Bronchial epithelial cell (primary cell): Measurements from ENCODE around the gene MUC20. TPM values are rescaled to one million over a fixed set of nuclear protein-coding genes. Genes with fewer than 3 reads are reported as not detected.

Source experiments
- DNase-seq: peaks from one replicate; pipeline ENCODE4 v3.0.0-alpha.2; 2010; ENCODE audit warnings: low read depth
- FAIRE-seq: peaks from 2 replicates; lab custom pipeline; 2011; peaks lifted over from hg19 to GRCh38; lab: Jason Lieb, UNC
- H3K27me3 ChIP-seq: 2 replicates; pipeline ENCODE4 v1.5.1; 2011; ENCODE audit warnings: low read length; ENCODE audit not compliant: control insufficient read depth, insufficient read depth
- H3K36me3 ChIP-seq: 2 replicates; pipeline ENCODE4 v1.5.1; 2011; ENCODE audit warnings: low read length; ENCODE audit not compliant: control insufficient read depth, insufficient read depth
- H3K4me3 ChIP-seq: 2 replicates; pipeline ENCODE4 v1.5.1; 2011; ENCODE audit warnings: mild to moderate bottlenecking, low read depth, low read length, control low read depth
- total RNA-seq: library from RNA; depleted of rRNA; stranded (reverse); fragments of >200 nt; gene quantifications from 2 replicates; pipeline ENCODE4 v1.2.1, GENCODE V29; 2014
- TF ChIP-seq, protein P1 (sequence below): IDR thresholded peaks from 2 replicates; pipeline ENCODE4 v1.5.1; 2011; ENCODE audit warnings: mild to moderate bottlenecking, moderate library complexity, low read length, control low read depth, inconsistent platforms; ENCODE audit not compliant: insufficient read depth, severe bottlenecking

The MUC20 gene
- total RNA-seq, 1 donor from 2014 or later = 1.6 TPM

DNA sequence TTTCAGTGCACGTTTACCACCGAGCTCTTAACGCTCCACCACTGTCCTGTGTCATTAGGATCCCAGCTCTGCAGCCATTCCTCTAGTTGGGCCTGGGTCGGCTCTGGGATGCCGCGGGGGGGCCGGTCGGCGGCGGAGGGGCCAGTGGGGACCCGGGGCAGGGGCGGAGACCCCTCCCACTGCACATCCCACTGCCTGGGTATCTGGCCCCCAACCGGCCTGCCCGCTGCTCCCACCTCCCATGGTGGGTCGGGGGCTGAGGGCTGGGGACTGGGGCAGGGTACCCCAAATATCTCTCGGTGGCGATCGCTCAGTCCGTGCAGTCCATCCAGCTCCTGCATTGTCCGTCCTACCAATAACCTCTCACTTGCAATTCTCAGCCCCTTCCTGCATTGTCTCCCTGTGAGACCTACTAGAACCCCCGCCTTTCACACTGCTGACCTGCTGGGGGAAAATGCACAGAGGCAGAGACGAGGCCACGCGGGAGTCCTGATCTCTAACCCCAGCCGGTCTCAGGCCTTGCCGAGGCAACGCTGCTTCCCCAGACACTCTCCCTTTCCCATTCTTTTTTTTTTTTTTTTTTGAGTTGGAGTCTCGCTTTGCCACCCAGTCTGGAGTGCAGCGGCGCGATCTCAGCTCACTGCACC lies 24.0 kb upstream of the MUC20 start:
- TF ChIP-seq, protein P1, sequence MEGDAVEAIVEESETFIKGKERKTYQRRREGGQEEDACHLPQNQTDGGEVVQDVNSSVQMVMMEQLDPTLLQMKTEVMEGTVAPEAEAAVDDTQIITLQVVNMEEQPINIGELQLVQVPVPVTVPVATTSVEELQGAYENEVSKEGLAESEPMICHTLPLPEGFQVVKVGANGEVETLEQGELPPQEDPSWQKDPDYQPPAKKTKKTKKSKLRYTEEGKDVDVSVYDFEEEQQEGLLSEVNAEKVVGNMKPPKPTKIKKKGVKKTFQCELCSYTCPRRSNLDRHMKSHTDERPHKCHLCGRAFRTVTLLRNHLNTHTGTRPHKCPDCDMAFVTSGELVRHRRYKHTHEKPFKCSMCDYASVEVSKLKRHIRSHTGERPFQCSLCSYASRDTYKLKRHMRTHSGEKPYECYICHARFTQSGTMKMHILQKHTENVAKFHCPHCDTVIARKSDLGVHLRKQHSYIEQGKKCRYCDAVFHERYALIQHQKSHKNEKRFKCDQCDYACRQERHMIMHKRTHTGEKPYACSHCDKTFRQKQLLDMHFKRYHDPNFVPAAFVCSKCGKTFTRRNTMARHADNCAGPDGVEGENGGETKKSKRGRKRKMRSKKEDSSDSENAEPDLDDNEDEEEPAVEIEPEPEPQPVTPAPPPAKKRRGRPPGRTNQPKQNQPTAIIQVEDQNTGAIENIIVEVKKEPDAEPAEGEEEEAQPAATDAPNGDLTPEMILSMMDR = no peak
- FAIRE-seq (no peak), DNase-seq (no peak)
- H3K36me3 ChIP-seq = peaks cover 3% of the 10 kb centered on the region
- H3K27me3 ChIP-seq = no peaks in the 10 kb centered on the region
- no peak overlapping the region for H3K4me3 ChIP-seq

DNA sequence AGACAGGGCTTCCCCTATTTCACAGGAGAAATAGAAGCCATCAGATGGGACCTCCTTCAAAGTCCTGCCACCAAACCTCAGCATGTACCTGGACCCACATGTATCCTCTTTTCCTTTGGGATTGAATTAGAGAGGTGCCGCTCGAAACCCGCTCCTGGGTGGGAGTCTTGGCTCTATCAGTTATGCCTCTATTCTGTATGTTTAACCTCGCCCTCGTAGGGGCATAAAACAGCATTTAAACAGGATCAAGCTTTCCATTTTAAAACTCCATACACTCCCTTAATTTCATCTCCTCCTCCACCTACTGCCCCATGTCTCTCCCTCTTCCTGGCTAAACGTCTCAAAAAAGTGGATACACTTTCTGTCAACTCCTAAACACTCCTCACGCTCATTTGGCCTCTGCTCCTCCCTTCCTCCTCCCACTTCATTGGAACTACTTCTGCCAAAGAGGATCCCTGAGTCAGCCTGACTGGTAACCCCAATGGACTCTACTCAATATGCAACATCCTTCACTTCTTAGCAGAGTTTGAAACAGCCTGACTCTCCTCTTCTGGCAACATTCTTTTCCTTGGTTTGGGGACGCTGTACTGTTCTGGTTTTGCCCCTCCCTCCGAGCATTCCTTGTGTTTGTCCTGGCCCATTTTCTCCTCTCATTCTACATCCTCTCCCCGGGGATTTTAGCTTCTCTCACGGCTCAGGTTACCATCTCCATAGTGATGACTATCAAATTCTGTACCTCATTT lies 23.0 kb upstream of the MUC20 start:
- DNase-seq = peak; percentile 85
- TF ChIP-seq, protein P1 = no peak
- H3K27me3 ChIP-seq = no peaks in the 10 kb centered on the region
- FAIRE-seq = peak; percentile 18
- no peak overlapping the region for H3K4me3 ChIP-seq
- H3K36me3 ChIP-seq = peaks cover 1% of the 10 kb centered on the region

GRCh38 chr3:195698325-195698646 lies 22.5 kb upstream of the MUC20 start:
- TF ChIP-seq, protein P1 = no peak
- no peak for DNase-seq
- FAIRE-seq = no peak
- Histone ChIP-seq H3K27me3 (no peaks in the 10 kb centered on the region), H3K4me3 (no peak overlapping the region), H3K36me3 (peaks cover 1% of the 10 kb centered on the region)

DNA sequence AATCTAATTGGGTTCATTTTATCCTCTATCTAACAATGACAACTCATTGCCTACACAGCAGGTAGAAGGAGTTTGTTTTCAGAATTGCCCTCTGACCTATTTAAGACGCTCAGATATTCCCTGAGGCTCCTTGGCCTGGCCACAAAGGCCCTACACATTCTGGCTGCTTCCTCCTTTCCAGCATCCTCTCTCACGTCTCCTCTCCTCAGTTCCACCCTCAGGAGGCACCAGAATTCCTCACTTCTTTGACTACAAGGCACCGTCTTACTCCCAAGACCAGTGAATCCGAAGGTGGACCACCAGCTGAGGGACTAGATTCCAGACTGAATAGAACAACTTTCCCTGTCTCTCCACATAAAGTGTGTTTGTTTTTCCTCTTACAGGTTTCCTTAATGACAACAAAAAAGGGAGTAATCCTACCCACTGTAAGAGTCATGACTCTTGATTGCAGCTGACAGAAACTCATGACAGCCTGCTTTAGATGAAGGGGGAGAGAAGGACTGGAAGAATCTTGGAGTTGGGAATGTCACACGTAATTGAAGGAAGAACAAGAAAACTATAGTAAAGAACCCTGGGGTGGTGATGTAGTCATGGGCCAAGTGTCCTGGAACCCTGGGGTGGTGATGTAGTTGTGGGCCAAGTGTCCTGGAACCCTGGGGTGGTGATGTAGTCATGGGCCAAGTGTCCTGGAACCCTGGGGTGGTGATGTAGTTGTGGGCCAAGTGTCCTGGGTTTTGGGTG lies 22.0 kb upstream of the MUC20 start:
- H3K27me3 ChIP-seq = no peaks in the 10 kb centered on the region
- peaks cover 1% of the 10 kb centered on the region for H3K36me3 ChIP-seq
- TF ChIP-seq, protein P1 = no peak
- no peak for FAIRE-seq
- no peak overlapping the region for H3K4me3 ChIP-seq
- no peak for DNase-seq

GRCh38 chr3:195699388-195699771 lies 21.4 kb upstream of the MUC20 start:
- TF ChIP-seq, protein P1 = no peak
- no peaks in the 10 kb centered on the region for H3K27me3 ChIP-seq
- H3K36me3 ChIP-seq = peaks cover under 1% of the 10 kb centered on the region
- no peak overlapping the region for H3K4me3 ChIP-seq
- DNase-seq (no peak), FAIRE-seq (no peak)
